HepG2 (cell line): ENCODE measurements around the gene LYSMD2. TPM values are rescaled to one million over a fixed set of nuclear protein-coding genes. Genes with fewer than 3 reads are reported as not detected.

Experiments used
- ATAC-seq: fragments of 200-7000 bp; cut with Tn5 transposase; 3 replicates; pipeline ENCODE4 v1.9.1; 2020; ENCODE audit warnings: mild to moderate bottlenecking, moderate library complexity
- BruUV-seq: library from RNA; stranded (reverse); fragments of 400-500 nt; replicated peaks from 2 replicates; lab custom pipeline; 2021; lab: Mats Ljungman, UMichigan
- CTCF ChIA-PET: fragments of 300-600 bp; formaldehyde crosslinking; extraction: SDS; loops from one replicate; lab custom pipeline; 2021; ENCODE audit warnings: low total read pairs, inconsistent platforms, low intra/inter-chr PET ratio; lab: Yijun Ruan, JAX
- POLR2A ChIA-PET: fragments of 350-600 bp; sonication (Branson Sonifier 250); formaldehyde crosslinking; loops from one replicate; lab custom pipeline; 2020; ENCODE audit warnings: antibody characterized with exemption, inconsistent platforms; lab: Yijun Ruan, JAX
- DNase-seq: peaks from one replicate; pipeline ENCODE4 v3.0.0-alpha.2; 2015; ENCODE audit warnings: low spot score
- FAIRE-seq: peaks from 3 replicates; lab custom pipeline; 2011; peaks lifted over from hg19 to GRCh38; lab: Jason Lieb, UNC
- H2AFZ ChIP-seq: one replicate; pipeline ENCODE4 v1.6.1; 2011; ENCODE audit warnings: low read length, inconsistent platforms
- H3K27ac ChIP-seq: fragments of 300-600 bp; 3 replicates; pipeline ENCODE4 v1.8.0; 2011; ENCODE audit warnings: mixed run types, mild to moderate bottlenecking, mixed read lengths, low read length, inconsistent platforms; ENCODE audit not compliant: insufficient read depth; ENCODE audit errors: extremely low read length
- H3K27me3 ChIP-seq, 2 experiments: fragments of 200-600 bp in 1 of 2; 2 replicates in 1 of 2; 3 replicates in 1 of 2; pipeline versions ENCODE4 v1.6.0 to v1.8.0; 2011; ENCODE audit warnings: low read length in 2 of 2, mild to moderate bottlenecking in 2 of 2, moderate library complexity in 2 of 2, inconsistent platforms in 1 of 2; ENCODE audit not compliant: insufficient read depth in 2 of 2, control insufficient read depth in 1 of 2
- H3K36me3 ChIP-seq, 2 experiments: fragments of 200-600 bp in 1 of 2; replicated peaks in 1 of 2; 2 replicates in 1 of 2; 3 replicates in 1 of 2; pipeline versions ENCODE4 v1.5.1 to v1.8.0; 2011; ENCODE audit warnings: low read length in 2 of 2, inconsistent platforms in 1 of 2; ENCODE audit not compliant: insufficient read depth in 2 of 2, control insufficient read depth in 1 of 2
- H3K4me1 ChIP-seq: 2 replicates; pipeline ENCODE4 v1.5.1; 2012; ENCODE audit warnings: low read length, inconsistent platforms; ENCODE audit not compliant: insufficient read depth
- H3K4me2 ChIP-seq: 2 replicates; pipeline ENCODE4 v1.6.0; 2011; ENCODE audit warnings: low read depth, low read length, inconsistent platforms
- H3K4me3 ChIP-seq, 3 experiments: fragments of 200-600 bp in 1 of 3; sonication (generic), shearing (Covaris generic) in 1 of 3; replicated peaks in 1 of 3; 2 replicates each; pipeline ENCODE4 v1.5.1; 2011 to 2016; ENCODE audit warnings: low read length in 3 of 3, inconsistent platforms in 2 of 3, low read depth in 2 of 3, mild to moderate bottlenecking in 2 of 3, control low read depth in 1 of 3, mixed read lengths in 1 of 3; ENCODE audit not compliant: insufficient read depth in 1 of 3
- H3K79me2 ChIP-seq: one replicate; pipeline ENCODE4 v1.6.1; 2011; ENCODE audit warnings: low read length, inconsistent platforms; ENCODE audit not compliant: insufficient read depth
- H3K9ac ChIP-seq: 2 replicates; pipeline ENCODE4 v1.6.0; 2011; ENCODE audit warnings: mild to moderate bottlenecking, low read depth, low read length, inconsistent platforms; ENCODE audit not compliant: insufficient read depth
- H3K9me3 ChIP-seq: 2 replicates; pipeline ENCODE4 v1.5.1; 2012; ENCODE audit warnings: mild to moderate bottlenecking, low read length
- H4K20me1 ChIP-seq: 2 replicates; pipeline ENCODE4 v1.6.0; 2011; ENCODE audit warnings: inconsistent platforms, mild to moderate bottlenecking, low read length, moderate library complexity; ENCODE audit not compliant: insufficient read depth
- BRCA1 ChIP-seq: sonication (generic); formaldehyde crosslinking; IDR thresholded peaks from 2 replicates; pipeline ENCODE4 v1.4.0; 2020; ENCODE audit warnings: missing genetic modification reagents
- CCDC6 ChIP-seq: sonication (generic); formaldehyde crosslinking; IDR thresholded peaks from 2 replicates; pipeline ENCODE4 v1.8.1; 2022; ENCODE audit warnings: mild to moderate bottlenecking, missing genetic modification reagents, moderate library complexity
- EED ChIP-seq: sonication (generic); formaldehyde crosslinking; IDR thresholded peaks from 2 replicates; pipeline ENCODE4 v1.5.0; 2020; ENCODE audit warnings: mild to moderate bottlenecking, missing genetic modification reagents
- HNF4A ChIP-seq: sonication (generic); formaldehyde crosslinking; IDR thresholded peaks from 2 replicates; pipeline ENCODE4 v1.4.0; 2020; ENCODE audit warnings: missing genetic modification reagents
- HOXD1 ChIP-seq: sonication (generic); formaldehyde crosslinking; IDR thresholded peaks from 2 replicates; pipeline ENCODE4 v1.5.0; 2020; ENCODE audit warnings: missing genetic modification reagents
- ISX ChIP-seq: sonication (generic); formaldehyde crosslinking; conservative IDR thresholded peaks from 2 replicates; pipeline ENCODE4 v1.5.0; 2020; ENCODE audit warnings: missing genetic modification reagents
- MEIS2 ChIP-seq: sonication (generic); formaldehyde crosslinking; IDR thresholded peaks from 2 replicates; pipeline ENCODE4 v1.9.0; 2021; ENCODE audit warnings: mild to moderate bottlenecking, missing genetic modification reagents
- NFE2L1 ChIP-seq: sonication (generic); formaldehyde crosslinking; IDR thresholded peaks from 2 replicates; pipeline ENCODE4 v1.4.0; 2020; ENCODE audit warnings: missing genetic modification reagents, mild to moderate bottlenecking, borderline replicate concordance
- PCBP2 ChIP-seq: fragments of 200-400 bp; formaldehyde crosslinking; optimal IDR thresholded peaks from 2 replicates; pipeline ENCODE3; 2018; ENCODE audit warnings: low read length, low read depth; ENCODE audit not compliant: poor library complexity, severe bottlenecking
- PHF5A ChIP-seq: IDR thresholded peaks from one replicate; pipeline ENCODE4 v1.6.1; 2018; ENCODE audit warnings: low read depth, missing genetic modification reagents; ENCODE audit not compliant: unreplicated experiment
- PREB ChIP-seq: sonication (generic); formaldehyde crosslinking; IDR thresholded peaks from 2 replicates; pipeline ENCODE4 v1.4.0; 2020; ENCODE audit warnings: missing genetic modification reagents
- RFXANK ChIP-seq: IDR thresholded peaks from 2 replicates; pipeline ENCODE4 v1.6.1; 2016
- TRIM24 ChIP-seq: sonication (generic); formaldehyde crosslinking; IDR thresholded peaks from 2 replicates; pipeline ENCODE4 v1.8.0; 2022; ENCODE audit warnings: mild to moderate bottlenecking, missing genetic modification reagents
- ZNF552 ChIP-seq: sonication (generic); formaldehyde crosslinking; IDR thresholded peaks from 2 replicates; pipeline ENCODE4 v1.9.0; 2022; ENCODE audit warnings: missing genetic modification reagents, mild to moderate bottlenecking, borderline replicate concordance
- ZNF605 ChIP-seq: sonication (generic); formaldehyde crosslinking; IDR thresholded peaks from 2 replicates; pipeline ENCODE4 v1.8.0; 2022; ENCODE audit warnings: mild to moderate bottlenecking, missing genetic modification reagents
- ZNF644 ChIP-seq: IDR thresholded peaks from 2 replicates; pipeline ENCODE4 v1.6.1; 2016; ENCODE audit warnings: low read depth
- WGBS: methylation state at CpG from one replicate; pipeline ENCODE4 v1.1.6; 2017; ENCODE audit warnings: low lambda C conversion rate; 5-methylcytosine and 5-hydroxymethylcytosine counted together
- in situ Hi-C: cut with HindIII; loops from 2 replicates; pipeline ENCODE4 v1.10.0; 2017; ENCODE audit warnings: low pct_unique_long_range_greater_than_20kb; ENCODE audit not compliant: extremely low pct_ligation_motif_present
- intact Hi-C: fragments of 100-400 bp; cut with micrococcal nuclease; formaldehyde crosslinking; loops from one replicate; pipeline ENCODE4 v1.10.0; 2022; ENCODE audit not compliant: unreplicated experiment
- polyA plus RNA-seq, 8 experiments: library from polyadenylated mRNA; depleted of rRNA in 3 of 8; stranded (reverse) in 7 of 8; unstranded in 1 of 8; fragments of >200 nt; fragmentation: Illumina TruSeq in 4 of 8; extraction: Trizol in 4 of 8; gene quantifications; 2 replicates each; pipeline versions ENCODE4 v1.2.1 to v1.2.3, GENCODE V29; 2011 to 2016; ENCODE audit warnings: low read depth in 4 of 8, missing spikeins in 1 of 8, mixed read lengths in 1 of 8; ENCODE audit not compliant: insufficient read depth in 1 of 8
- total RNA-seq, 5 experiments: library from RNA; depleted of rRNA; stranded (reverse); fragments of >200 nt; fragmentation: Illumina TruSeq; extraction: Trizol; gene quantifications; 2 replicates each; pipeline ENCODE4 v1.2.3, GENCODE V29; 2016; ENCODE audit warnings: low read depth in 1 of 5
- TF ChIP-seq, protein P1 (sequence below): conservative IDR thresholded peaks from 2 replicates; pipeline ENCODE4 v1.6.1; 2018; ENCODE audit warnings: missing genetic modification reagents
- TF ChIP-seq, protein P2 (sequence below): sonication (generic); formaldehyde crosslinking; IDR thresholded peaks from 2 replicates; pipeline ENCODE4 v1.4.0; 2020; ENCODE audit warnings: mild to moderate bottlenecking, missing genetic modification reagents
- TF ChIP-seq, protein P3 (sequence below): sonication (generic); formaldehyde crosslinking; IDR thresholded peaks from 2 replicates; pipeline ENCODE4 v1.9.0; 2022; ENCODE audit warnings: low read depth, missing genetic modification reagents
- TF ChIP-seq, protein P4 (sequence below): sonication (generic); formaldehyde crosslinking; IDR thresholded peaks from 2 replicates; pipeline ENCODE4 v1.4.0; 2020; ENCODE audit warnings: missing genetic modification reagents, low read depth, mild to moderate bottlenecking, borderline replicate concordance

The LYSMD2 gene
- total and polyA plus RNA-seq, 2 of the 13 experiments (the other 11 are each of a cell fraction or from before 2014, with no cell fraction given) = 0.05 to 0.27 TPM

DNA sequence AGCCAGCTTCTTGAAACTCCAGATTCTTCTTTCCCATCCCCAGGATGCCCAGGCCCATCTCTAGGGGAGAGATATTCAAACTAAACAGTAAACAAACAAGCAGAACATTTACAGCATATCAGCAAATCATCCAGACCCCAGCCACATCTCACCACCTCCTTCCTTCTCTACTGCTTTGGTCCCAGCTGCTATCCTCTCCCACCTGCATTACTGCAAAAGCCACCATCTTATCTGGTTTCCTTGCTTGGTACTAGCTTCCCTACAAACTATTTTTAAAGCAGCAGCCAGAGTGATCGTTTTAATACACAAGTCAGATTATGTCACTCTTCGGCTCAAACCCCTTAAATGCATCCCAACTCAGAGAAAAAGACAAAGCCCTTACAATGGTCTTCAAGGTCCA is 4.8 kb downstream of the LYSMD2 start:
- ATAC-seq (no peak), DNase-seq (no peak), FAIRE-seq (no peak)
- Histone ChIP-seq H3K79me2 (no peaks in the 10 kb centered on the region), H3K4me2 (no peak overlapping the region), H2AFZ (no peak overlapping the region), H3K27me3 (peaks cover 0 to 27% of the 10 kb centered on the region in 2 experiments; a peak in 3 of 5 replicates), H4K20me1 (no peaks in the 10 kb centered on the region), H3K9me3 (no peaks in the 10 kb centered on the region), H3K36me3 (no peaks in the 10 kb centered on the region), H3K27ac (no peak overlapping the region), H3K4me3 (no peak overlapping the region), H3K4me1 (no peaks in the 10 kb centered on the region), H3K9ac (no peak overlapping the region)
- in situ Hi-C loops (no loop called here), intact Hi-C loops (no loop called here)
- 59% methylated on average over 2 of the region's 2 CpGs for WGBS
- BruUV-seq = no TSS peak
- ChIA-PET CTCF (no interaction called here), POLR2A (no interaction called here)
- no peak for TF ChIP-seq RFXANK
- no peak for TF ChIP-seq TRIM24 (CRISPR knock-in tag)
- TF ChIP-seq PHF5A (CRISPR knock-in tag) = no peak
- TF ChIP-seq HNF4A (CRISPR knock-in tag) = no peak
- TF ChIP-seq MEIS2 = no peak
- no peak for TF ChIP-seq BRCA1 (CRISPR knock-in tag)
- no peak for TF ChIP-seq ZNF605 (CRISPR knock-in tag)
- TF ChIP-seq, protein P1, sequence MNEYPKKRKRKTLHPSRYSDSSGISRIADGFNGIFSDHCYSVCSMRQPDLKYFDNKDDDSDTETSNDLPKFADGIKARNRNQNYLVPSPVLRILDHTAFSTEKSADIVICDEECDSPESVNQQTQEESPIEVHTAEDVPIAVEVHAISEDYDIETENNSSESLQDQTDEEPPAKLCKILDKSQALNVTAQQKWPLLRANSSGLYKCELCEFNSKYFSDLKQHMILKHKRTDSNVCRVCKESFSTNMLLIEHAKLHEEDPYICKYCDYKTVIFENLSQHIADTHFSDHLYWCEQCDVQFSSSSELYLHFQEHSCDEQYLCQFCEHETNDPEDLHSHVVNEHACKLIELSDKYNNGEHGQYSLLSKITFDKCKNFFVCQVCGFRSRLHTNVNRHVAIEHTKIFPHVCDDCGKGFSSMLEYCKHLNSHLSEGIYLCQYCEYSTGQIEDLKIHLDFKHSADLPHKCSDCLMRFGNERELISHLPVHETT = no peak
- TF ChIP-seq PREB (CRISPR knock-in tag) = no peak
- TF ChIP-seq, protein P2, sequence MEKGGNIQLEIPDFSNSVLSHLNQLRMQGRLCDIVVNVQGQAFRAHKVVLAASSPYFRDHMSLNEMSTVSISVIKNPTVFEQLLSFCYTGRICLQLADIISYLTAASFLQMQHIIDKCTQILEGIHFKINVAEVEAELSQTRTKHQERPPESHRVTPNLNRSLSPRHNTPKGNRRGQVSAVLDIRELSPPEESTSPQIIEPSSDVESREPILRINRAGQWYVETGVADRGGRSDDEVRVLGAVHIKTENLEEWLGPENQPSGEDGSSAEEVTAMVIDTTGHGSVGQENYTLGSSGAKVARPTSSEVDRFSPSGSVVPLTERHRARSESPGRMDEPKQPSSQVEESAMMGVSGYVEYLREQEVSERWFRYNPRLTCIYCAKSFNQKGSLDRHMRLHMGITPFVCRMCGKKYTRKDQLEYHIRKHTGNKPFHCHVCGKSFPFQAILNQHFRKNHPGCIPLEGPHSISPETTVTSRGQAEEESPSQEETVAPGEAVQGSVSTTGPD (CRISPR knock-in tag) = no peak
- TF ChIP-seq, protein P3, sequence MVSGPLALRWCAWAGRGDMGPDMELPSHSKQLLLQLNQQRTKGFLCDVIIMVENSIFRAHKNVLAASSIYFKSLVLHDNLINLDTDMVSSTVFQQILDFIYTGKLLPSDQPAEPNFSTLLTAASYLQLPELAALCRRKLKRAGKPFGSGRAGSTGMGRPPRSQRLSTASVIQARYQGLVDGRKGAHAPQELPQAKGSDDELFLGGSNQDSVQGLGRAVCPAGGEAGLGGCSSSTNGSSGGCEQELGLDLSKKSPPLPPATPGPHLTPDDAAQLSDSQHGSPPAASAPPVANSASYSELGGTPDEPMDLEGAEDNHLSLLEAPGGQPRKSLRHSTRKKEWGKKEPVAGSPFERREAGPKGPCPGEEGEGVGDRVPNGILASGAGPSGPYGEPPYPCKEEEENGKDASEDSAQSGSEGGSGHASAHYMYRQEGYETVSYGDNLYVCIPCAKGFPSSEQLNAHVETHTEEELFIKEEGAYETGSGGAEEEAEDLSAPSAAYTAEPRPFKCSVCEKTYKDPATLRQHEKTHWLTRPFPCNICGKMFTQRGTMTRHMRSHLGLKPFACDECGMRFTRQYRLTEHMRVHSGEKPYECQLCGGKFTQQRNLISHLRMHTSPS (CRISPR knock-in tag) = no peak
- TF ChIP-seq, protein P4, sequence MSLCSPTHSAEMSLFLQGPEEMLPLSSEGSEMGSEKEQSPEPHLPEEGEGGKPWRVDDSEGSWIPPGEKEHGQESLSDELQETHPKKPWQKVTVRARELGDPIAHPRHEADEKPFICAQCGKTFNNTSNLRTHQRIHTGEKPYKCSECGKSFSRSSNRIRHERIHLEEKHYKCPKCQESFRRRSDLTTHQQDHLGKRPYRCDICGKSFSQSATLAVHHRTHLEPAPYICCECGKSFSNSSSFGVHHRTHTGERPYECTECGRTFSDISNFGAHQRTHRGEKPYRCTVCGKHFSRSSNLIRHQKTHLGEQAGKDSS (CRISPR knock-in tag) = no peak
- no peak for TF ChIP-seq ZNF552
- TF ChIP-seq NFE2L1 (CRISPR knock-in tag) = no peak
- no peak for TF ChIP-seq PCBP2
- TF ChIP-seq HOXD1 (CRISPR knock-in tag) = no peak
- TF ChIP-seq ZNF644 (CRISPR knock-in tag) = no peak
- no peak for TF ChIP-seq CCDC6 (CRISPR knock-in tag)
- TF ChIP-seq ISX (CRISPR knock-in tag) = no peak
- TF ChIP-seq EED = no peak
